Adrenal gland (tissue), 12 donors: ENCODE measurements around the gene LLGL2. TPM values are rescaled to one million over a fixed set of nuclear protein-coding genes. Genes with fewer than 3 reads are reported as not detected.
A peak's percentile ranks its signal among the peaks of the same experiment; 100 is the strongest.

Source experiments
- DNase-seq, 7 donors: peaks; one replicate each; pipeline ENCODE4 v3.0.0-alpha.2; 2019 to 2020
- H3K27ac ChIP-seq, 5 donors: fragments of 200-600 bp; sonication (generic) in 4 of 5; 1 replicate in 3 of 5; 2 replicates in 2 of 5; pipeline versions ENCODE4 v1.5.1 to v1.8.0; 2016 to 2020; ENCODE audit warnings: mild to moderate bottlenecking in 1 of 5
- H3K27me3 ChIP-seq: fragments of 200-600 bp; 2 replicates; pipeline ENCODE4 v1.8.0; 2021
- H3K36me3 ChIP-seq, 2 donors: fragments of 200-600 bp; replicated peaks in 1 of 2; 1 replicate in 1 of 2; 2 replicates in 1 of 2; pipeline versions ENCODE4 v1.5.1 to v1.8.0; 2018 to 2022
- H3K4me1 ChIP-seq, 2 donors: fragments of 200-600 bp; replicated peaks in 1 of 2; 1 replicate in 1 of 2; 2 replicates in 1 of 2; pipeline versions ENCODE4 v1.5.1 to v1.8.0; 2018 to 2021
- H3K4me3 ChIP-seq, 4 donors: fragments of 200-600 bp; sonication (generic) in 3 of 4; one replicate each; pipeline ENCODE4 v1.5.1; 2016 to 2018
- H3K9me3 ChIP-seq, 3 donors: fragments of 200-600 bp; sonication (generic) in 1 of 3; replicated peaks in 1 of 3; 1 replicate in 2 of 3; 2 replicates in 1 of 3; pipeline versions ENCODE4 v1.5.1 to v1.8.0; 2016 to 2021
- CTCF ChIP-seq, 6 experiments: fragments of 450-650 bp in 4 of 6; fragments of 200-600 bp in 2 of 6; sonication (generic) in 1 of 6; IDR thresholded peaks; 1 replicate in 5 of 6; 2 replicates in 1 of 6; pipeline versions ENCODE4 v1.5.1 to v1.8.0; 2016 to 2021; ENCODE audit warnings: antibody characterized with exemption in 6 of 6, mild to moderate bottlenecking in 2 of 6, moderate library complexity in 1 of 6
- POLR2A ChIP-seq, 2 donors: fragments of 450-650 bp; IDR thresholded peaks; one replicate each; pipeline ENCODE4 v1.6.1; 2017; ENCODE audit warnings: antibody characterized with exemption in 2 of 2, mild to moderate bottlenecking in 2 of 2, moderate library complexity in 1 of 2
- WGBS, 4 donors: extraction: QIAGEN DNeasy Blood & Tissue Kit in 2 of 4; methylation state at CpG; one replicate each; pipeline versions ENCODE4 v1.1.5 to v1.1.7; 2013 to 2017; 5-methylcytosine and 5-hydroxymethylcytosine counted together
- intact Hi-C, 2 donors: fragments of 100-400 bp; cut with DNase I; formaldehyde crosslinking; loops; one replicate each; pipeline versions ENCODE4 v1.14.1 to v1.15.0; 2022 to 2023
- polyA plus RNA-seq, 3 donors: library from polyadenylated mRNA; stranded (reverse); fragments of 200-250 nt in 2 of 3; fragments of 350-450 nt in 1 of 3; fragmentation: Illumina TruSeq in 1 of 3; extraction: RNeasy Lipid Tissue Mini Kit (QIAGEN cat#74804) in 1 of 3; gene quantifications; one replicate each; pipeline ENCODE4 v1.2.3, GENCODE V29; 2013 to 2014
- total RNA-seq, 9 donors: library from RNA; depleted of rRNA in 4 of 9; stranded (reverse); fragments of >200 nt in 4 of 9; fragments of 120-200 nt in 1 of 9; fragmentation: NEBNext Ultra II Directional in 1 of 9; extraction: Animal tissue kit (Norgen Biotek cat#: 25700) in 1 of 9; gene quantifications; one replicate each; pipeline versions ENCODE4 v1.1.0 to v1.2.4, GENCODE V29; 2013 to 2023
- donor health status: healthy with polysubstance abuse.
- donor health status: Bipolar disorder and iron deficiency.
- donor health status: DM: yes; HTN: yes; CAD: no.
- donor health status: DM: no; HTN: no; CAD: no.
- donor health status: DM: no; HTN: no; CAD: no.
- donor health status: DM: yes; HTN: yes; CAD: no.

LLGL2 gene
- total and polyA plus RNA-seq, 12 donors, result 1.2 to 90.3 (median 23.8) TPM

- peak in 6 of 7 donors; percentile 62 to 84 (median 71) for DNase-seq
- Histone ChIP-seq H3K9me3 (no peaks in the 10 kb centered on the region), H3K27me3 (no peaks in the 10 kb centered on the region), H3K4me1 (peaks cover 8 to 26% of the 10 kb centered on the region in 2 donors), H3K4me3 (no peak overlapping the region), H3K27ac (peak overlapping the region; percentile 16 to 81 (median 39)), H3K36me3 (peaks cover 0 to 78% of the 10 kb centered on the region in 2 donors)
- intact Hi-C loops, result no loop called here
- no peak for TF ChIP-seq POLR2A (IDR thresholded peaks at IDR 0.05)
- peak in 3 of 6 experiments; percentile 5 to 11 (median 11) for TF ChIP-seq CTCF (IDR thresholded peaks at IDR 0.05)
- WGBS, 4 donors, result 44 to 51% (median 51%) methylated on average over 8 to 16 of the region's 16 CpGs
Measured at GRCh38 chr17:75498726-75499213, 26.7 kb upstream of the LLGL2 start.

- TF ChIP-seq POLR2A (IDR thresholded peaks at IDR 0.05) (no peak), CTCF (IDR thresholded peaks at IDR 0.05) (peak in 1 of 6 experiments; percentile 4)
- Histone ChIP-seq H3K4me3 (no peak overlapping the region), H3K9me3 (no peaks in the 10 kb centered on the region), H3K27ac (peak overlapping the region; percentile 39 to 81 (median 43)), H3K36me3 (peaks cover 0 to 76% of the 10 kb centered on the region in 2 donors), H3K27me3 (no peaks in the 10 kb centered on the region), H3K4me1 (peaks cover 8 to 26% of the 10 kb centered on the region in 2 donors)
- intact Hi-C loops, result no loop called here
- DNase-seq, result peak in 3 of 7 donors; percentile 56 to 66 (median 63)
- 28 to 67% (median 30%) methylated on average over 1 to 16 of the region's 16 CpGs for WGBS, 4 donors
Measured at GRCh38 chr17:75499313-75500022, 26.0 kb upstream of the LLGL2 start.

GRCh38 chr17:75500419-75501216, 24.9 kb upstream of the LLGL2 start:
- H3K4me3 ChIP-seq, result no peak overlapping the region
- no peaks in the 10 kb centered on the region for H3K9me3 ChIP-seq
- H3K27me3 ChIP-seq, result no peaks in the 10 kb centered on the region
- peaks cover 8 to 26% of the 10 kb centered on the region in 2 donors for H3K4me1 ChIP-seq
- DNase-seq, result no peak
- TF ChIP-seq POLR2A (IDR thresholded peaks at IDR 0.05) (no peak), CTCF (IDR thresholded peaks at IDR 0.05) (no peak)
- intact Hi-C loops, result no loop called here
- H3K27ac ChIP-seq, result peak overlapping the region in 2 of 5 donors; percentile 79 to 81
- H3K36me3 ChIP-seq, result peaks cover 0 to 76% of the 10 kb centered on the region in 2 donors
- 81 to 91% (median 86%) methylated on average over 8 to 17 of the region's 17 CpGs for WGBS, 4 donors
